Measurements from ENCODE around the gene RFC4.

GRCh38 chr3:186760141-186760833, 46.0 kb downstream of the RFC4 start:
- no peak for TF ChIP-seq PATZ1 (CRISPR knock-in tag; IDR thresholded peaks at IDR 0.05; ENCODE audit: borderline replicate concordance)
- no peak for TF ChIP-seq CSRNP3 (CRISPR knock-in tag; IDR thresholded peaks at IDR 0.05)
- TF ChIP-seq ZNF565 (CRISPR knock-in tag; conservative IDR thresholded peaks at IDR 0.05; ENCODE audit: low read depth) = no peak
- no peak for TF ChIP-seq ZC3H10 (CRISPR knock-in tag; IDR thresholded peaks at IDR 0.05)
- TF ChIP-seq CSDC2 (CRISPR knock-in tag; IDR thresholded peaks at IDR 0.05) = no peak
- TF ChIP-seq PPARA (CRISPR knock-in tag; IDR thresholded peaks at IDR 0.05; ENCODE audit: borderline replicate concordance) = no peak
- TF ChIP-seq OSR1 (CRISPR knock-in tag; IDR thresholded peaks at IDR 0.05) = no peak
- no peak for TF ChIP-seq ZFP3 (CRISPR knock-in tag; IDR thresholded peaks at IDR 0.05)
- no peak for TF ChIP-seq GLIS3 (CRISPR knock-in tag; IDR thresholded peaks at IDR 0.05)
- TF ChIP-seq TCF4 (CRISPR knock-in tag; IDR thresholded peaks at IDR 0.05; ENCODE audit: borderline replicate concordance) = no peak
- TF ChIP-seq ZFP30 (CRISPR knock-in tag; IDR thresholded peaks at IDR 0.05) = no peak
- no peak for TF ChIP-seq RARB (CRISPR knock-in tag; IDR thresholded peaks at IDR 0.05)
- TF ChIP-seq ZNF8 (CRISPR knock-in tag; IDR thresholded peaks at IDR 0.05) = no peak
